GM18498 (cell line): ENCODE data around the gene STX7.
A peak's percentile ranks its signal among the peaks of the same experiment; 100 is the strongest.

Experiments used
- ATAC-seq: cut with Tn5 transposase; IDR thresholded peaks from one replicate; pipeline ENCODE4 v1.9.1; 2021; ENCODE audit warnings: mild to moderate bottlenecking, moderate library complexity; ENCODE audit not compliant: unreplicated experiment

STX7 gene

GRCh38 chr6:132478266-132478665 is 34.6 kb downstream of the STX7 start:
- ATAC-seq, result no peak

GRCh38 chr6:132476688-132477087 is 36.2 kb downstream of the STX7 start:
- no peak for ATAC-seq

DNA sequence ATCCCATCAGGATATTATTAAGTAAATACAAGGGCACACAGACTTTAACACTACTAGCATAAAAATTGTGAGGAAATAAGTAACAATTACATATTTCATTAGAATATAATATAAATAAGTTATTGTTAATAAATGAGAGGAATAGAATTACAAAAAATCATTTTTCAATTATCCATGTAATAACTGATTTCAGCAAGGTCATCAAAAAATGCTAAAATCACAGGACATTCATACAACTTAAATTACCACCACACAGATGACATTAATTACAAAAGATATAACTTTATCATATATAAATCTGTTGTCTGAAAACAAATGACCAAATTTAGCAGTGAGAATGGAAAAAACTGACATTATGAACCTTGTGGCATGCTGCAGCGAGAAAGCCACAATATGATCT is 37.0 kb downstream of the STX7 start:
- no peak for ATAC-seq

GRCh38 chr6:132471787-132472186 is 41.1 kb downstream of the STX7 start:
- ATAC-seq, result no peak

DNA sequence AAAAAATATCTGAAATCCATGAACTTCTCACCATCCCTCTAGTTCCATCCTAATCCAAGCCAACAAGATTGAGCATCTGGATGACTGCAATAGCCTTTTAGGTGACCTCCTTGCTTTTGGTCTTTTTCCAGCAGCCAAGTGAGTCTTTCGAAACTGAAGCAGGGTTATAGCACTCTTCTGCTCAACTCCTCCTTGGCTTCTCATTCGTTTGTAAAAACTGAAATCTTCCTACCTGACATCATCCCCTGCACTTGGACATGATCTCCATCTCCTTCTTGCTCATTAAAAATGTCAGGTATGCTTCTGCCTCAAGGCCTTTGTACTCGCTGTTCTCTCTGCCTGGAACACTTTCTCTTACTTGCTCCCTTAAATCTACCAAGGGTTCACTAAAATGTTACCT is 46.0 kb downstream of the STX7 start:
- no peak for ATAC-seq

GRCh38 chr6:132465530-132466485 is 47.1 kb downstream of the STX7 start:
- peak; percentile 77 for ATAC-seq

GRCh38 chr6:132464538-132465256 is 48.2 kb downstream of the STX7 start:
- ATAC-seq, result no peak

- ATAC-seq, result no peak
These were observed 51.0 kb downstream of the STX7 start for GRCh38 chr6:132461958-132462357.

DNA sequence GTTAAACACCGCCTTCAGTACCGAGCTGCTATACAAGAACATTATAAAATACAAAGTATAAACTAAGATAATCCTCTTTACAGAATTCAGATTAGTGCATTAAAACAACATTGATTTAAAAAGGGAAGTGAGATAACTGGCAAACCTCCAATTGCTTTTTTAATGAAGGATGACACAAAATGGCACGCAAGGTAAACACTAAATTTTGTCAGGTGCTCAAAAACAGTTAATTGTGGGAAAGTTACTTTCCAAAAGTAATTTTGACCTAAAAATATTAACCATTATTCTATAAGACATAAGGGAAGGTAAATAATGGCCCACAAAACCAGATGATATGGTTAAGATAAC is 53.3 kb downstream of the STX7 start:
- no peak for ATAC-seq

GRCh38 chr6:132458887-132459604 is 53.9 kb downstream of the STX7 start:
- ATAC-seq, result no peak

DNA sequence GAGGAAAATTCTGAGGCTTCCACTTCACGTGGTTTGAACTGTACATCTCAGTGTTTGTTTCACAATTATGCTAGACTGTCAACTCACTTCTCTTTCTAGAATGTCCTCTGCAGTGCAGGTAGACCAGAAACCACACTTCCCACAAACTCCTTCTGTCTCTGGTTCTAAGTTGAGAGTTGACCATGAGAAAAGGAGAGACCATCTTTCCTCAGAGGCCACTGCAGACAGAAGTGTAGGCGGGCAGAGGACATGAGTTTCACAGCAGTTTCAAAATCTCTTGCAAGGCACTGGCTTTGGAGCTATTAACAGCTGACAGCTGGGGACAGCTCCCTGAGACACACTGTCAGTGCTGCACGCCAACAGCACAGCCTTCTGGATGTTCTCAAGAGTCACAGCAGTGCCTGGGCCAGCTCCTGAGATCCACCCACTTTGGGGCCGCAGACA is 56.2 kb downstream of the STX7 start:
- peak; percentile 94 for ATAC-seq

- no peak for ATAC-seq
These were observed 66.1 kb downstream of the STX7 start for GRCh38 chr6:132446855-132447241.

DNA sequence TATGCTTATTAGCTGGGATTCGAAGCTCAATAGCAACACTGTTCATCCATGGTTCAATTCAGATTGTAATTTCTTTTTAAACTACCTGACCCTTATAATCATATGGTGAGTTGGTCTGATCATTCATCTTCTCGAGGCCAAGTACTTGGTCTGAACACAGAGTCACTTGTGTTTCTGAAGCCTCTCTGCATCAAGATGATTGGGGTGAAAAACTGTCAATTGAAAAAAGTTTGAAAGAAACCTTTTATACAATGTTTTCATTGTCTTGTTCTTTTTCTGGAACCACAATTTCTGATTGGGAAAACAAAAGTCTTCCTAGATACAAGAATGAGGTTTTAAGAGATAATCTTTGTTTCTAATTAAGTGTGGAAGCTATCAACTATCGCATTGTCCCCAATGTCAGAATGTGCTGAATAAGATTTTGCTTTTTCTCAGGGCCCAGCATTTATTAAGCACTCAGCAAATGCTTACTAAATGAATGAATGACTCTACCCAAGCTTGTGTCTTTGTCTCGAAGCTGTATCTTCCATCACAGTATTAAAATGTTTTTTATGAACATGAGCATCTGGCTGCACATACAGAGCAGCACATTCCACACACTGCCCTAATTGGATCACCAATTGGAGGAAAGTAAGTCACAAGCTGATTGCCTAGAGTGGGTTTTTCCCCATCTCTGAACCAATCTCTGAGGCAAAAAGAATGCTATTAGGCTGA is 66.6 kb downstream of the STX7 start:
- ATAC-seq, result no peak

DNA sequence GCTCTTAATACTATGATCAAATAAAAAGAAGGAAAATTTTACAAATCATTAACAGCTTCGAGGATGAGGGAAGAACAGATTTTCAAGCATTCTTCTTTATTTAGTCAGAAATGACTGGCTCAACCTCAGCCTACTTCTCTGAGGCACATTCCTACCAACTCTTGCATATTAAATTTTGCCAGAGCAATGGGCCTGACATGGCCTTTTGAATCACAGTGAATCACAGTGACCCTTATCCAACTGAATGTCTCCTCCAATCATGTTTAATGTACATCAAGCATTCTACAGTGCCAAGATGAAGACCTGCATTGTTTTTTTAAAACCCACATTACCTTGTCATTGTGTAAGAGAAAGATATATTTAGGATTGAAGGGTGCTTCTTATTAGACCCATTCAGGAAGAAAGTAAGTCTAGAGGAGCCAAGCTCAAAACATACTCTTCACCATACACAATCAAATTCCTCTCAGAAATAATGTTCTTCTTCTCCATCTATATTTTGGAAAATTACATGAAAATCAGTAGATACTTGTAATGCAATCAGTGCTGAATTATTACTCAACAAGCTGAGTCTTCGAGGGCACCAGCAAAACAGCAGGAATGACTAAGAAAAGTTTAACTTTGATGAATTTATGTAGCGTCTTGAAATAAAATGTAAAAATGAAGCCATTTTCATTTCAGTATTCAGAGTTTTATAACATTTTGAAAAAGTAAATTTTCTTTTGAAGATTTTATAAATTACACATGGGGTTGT is 67.5 kb downstream of the STX7 start:
- ATAC-seq, result no peak

GRCh38 chr6:132443206-132443605 is 69.7 kb downstream of the STX7 start:
- no peak for ATAC-seq

- ATAC-seq, result no peak
These were observed 82.8 kb downstream of the STX7 start for GRCh38 chr6:132430110-132430509.

DNA sequence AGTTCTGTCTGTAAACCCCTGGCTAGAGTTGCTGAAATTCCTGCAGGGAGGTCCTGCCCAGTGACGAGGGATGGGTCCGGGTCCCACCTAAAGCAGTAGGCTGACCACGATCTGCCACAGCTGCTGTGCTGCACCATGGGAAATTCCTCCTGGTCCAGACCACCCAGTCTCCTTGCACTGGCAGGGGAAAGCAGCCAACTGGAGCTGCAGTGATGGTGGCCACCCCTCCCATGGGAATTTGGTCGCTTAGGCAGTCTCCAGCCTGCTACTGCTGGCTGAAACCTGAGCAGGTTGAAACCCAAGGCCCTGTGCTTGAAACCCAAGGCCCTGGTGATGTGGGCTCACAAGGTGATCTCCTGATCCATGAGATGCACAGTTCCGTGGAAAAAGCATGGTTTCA is 87.7 kb downstream of the STX7 start:
- ATAC-seq, result no peak

DNA sequence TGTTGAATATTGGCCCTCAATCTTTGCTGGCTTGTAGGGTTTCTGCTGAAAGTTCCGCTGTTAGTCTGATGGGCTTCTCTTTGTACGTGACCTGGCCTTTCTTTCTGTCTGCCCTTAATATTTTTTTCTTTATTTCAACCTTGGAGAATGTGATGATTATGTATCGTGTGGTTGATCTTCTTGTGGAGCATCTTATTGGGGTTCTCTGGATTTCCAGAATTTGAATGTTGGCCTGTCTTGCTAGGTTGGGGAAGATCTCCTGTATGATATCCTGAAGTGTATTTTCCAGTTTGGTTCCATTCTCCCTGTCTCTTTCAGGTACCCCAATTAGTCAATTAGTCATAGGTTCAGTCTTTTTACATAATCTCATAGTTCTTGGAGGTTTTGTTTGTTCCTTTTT is 89.1 kb downstream of the STX7 start:
- no peak for ATAC-seq

DNA sequence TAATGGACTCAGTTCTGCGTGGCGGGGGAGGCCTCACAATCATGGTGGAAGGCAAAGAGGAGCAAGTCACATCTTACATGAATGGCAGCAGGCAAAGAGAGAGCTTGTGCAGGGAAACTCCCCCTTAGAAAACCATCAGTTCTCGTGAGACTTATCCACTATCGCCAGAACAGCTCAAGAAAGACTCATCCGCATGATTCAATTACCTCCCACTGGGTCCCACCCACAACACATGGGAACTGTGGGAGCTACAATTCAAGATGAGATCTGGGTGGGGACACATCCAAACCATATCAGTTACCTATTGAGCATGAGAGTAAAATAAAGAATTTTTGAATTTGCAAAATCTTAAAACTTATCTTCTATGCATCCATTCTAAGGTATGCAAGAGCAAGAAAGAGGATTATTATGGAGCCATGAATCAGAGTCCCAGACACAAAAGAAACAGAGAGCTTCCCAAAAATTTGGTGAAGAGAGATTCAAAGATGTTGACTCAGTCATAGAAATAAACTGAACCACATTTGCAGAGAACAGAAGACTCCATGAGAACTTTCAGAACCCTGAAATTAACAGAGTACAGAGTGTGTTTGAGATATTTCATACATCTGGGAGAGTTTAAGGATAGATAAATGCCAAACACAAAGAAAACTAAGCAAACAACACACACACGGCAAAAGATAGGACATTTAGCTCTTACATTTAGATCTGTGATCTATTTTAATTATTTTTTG is 94.5 kb downstream of the STX7 start:
- ATAC-seq, result no peak

DNA sequence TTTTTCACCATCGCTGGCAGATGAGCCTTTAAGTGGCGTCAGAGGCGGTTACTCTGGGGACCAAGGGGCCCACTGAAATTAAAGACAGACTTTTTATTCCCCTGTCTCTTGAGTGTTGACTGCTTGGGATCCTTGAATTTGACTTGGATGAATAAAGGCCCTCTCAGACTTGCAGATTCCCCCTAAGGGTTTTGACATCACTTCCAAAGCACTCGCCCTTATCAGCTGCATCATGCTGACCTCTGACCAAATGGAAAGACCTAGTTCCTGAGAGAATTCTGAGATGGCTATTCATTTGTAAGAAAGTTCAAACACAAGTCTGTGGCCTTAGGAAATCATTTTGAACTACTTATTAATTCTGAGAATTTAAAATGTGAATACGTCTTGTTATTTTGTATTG is 98.2 kb downstream of the STX7 start:
- no peak for ATAC-seq
